SKM-1 (cell line): ENCODE results near the gene PTPN11.
A peak's percentile ranks its signal among the peaks of the same experiment; 100 is the strongest.
"Not testable (repeated sequence)": the region's sequence is repeated elsewhere in the genome, so short reads cannot be mapped to it uniquely, and the experiment has no call there.

Experiments
- DNase-seq: peaks from one replicate; lab custom pipeline; 2025; ENCODE audit not compliant: unreplicated experiment; lab: John Stamatoyannopoulos, UW

PTPN11 gene

GRCh38 chr12:112409064-112409905, 9.5 kb upstream of the PTPN11 start, which contains the start of gene RPL6:
TSS of gene RPL6 (minus strand) at chr12:112409605. CDS start at chr12:112408656, 949 bp downstream.
- DNase-seq = peak; percentile 59

GRCh38 chr12:112409906-112410244, 8.9 kb upstream of the PTPN11 start:
- DNase-seq = no peak

GRCh38 chr12:112413855-112414625, 4.7 kb upstream of the PTPN11 start:
- no peak for DNase-seq

GRCh38 chr12:112415457-112415856, 3.3 kb upstream of the PTPN11 start:
- DNase-seq = not testable (repeated sequence)

- no peak for DNase-seq
Measured at GRCh38 chr12:112418273-112418607, 507 bp upstream of the PTPN11 start.

GRCh38 chr12:112419297-112420133, 768 bp downstream of the PTPN11 start:
- no peak for DNase-seq

GRCh38 chr12:112420740-112421139, 2.0 kb downstream of the PTPN11 start:
- DNase-seq = no peak

- DNase-seq = no peak
Measured at GRCh38 chr12:112421363-112421762, 2.6 kb downstream of the PTPN11 start.

GRCh38 chr12:112422531-112422930, 3.8 kb downstream of the PTPN11 start:
- DNase-seq = no peak

GRCh38 chr12:112424126-112424525, 5.4 kb downstream of the PTPN11 start:
- no peak for DNase-seq

GRCh38 chr12:112425582-112426382, 7.0 kb downstream of the PTPN11 start:
- no peak for DNase-seq

GRCh38 chr12:112427760-112428159, 9.0 kb downstream of the PTPN11 start:
- DNase-seq = no peak

GRCh38 chr12:112430929-112431328, 12.2 kb downstream of the PTPN11 start:
- no peak for DNase-seq

GRCh38 chr12:112431965-112432364, 13.2 kb downstream of the PTPN11 start:
- no peak for DNase-seq

- DNase-seq = no peak
Measured at GRCh38 chr12:112433551-112433950, 14.8 kb downstream of the PTPN11 start.

- not testable (repeated sequence) for DNase-seq
Measured at GRCh38 chr12:112438645-112439044, 19.9 kb downstream of the PTPN11 start.

GRCh38 chr12:112439769-112440168, 21.0 kb downstream of the PTPN11 start:
- no peak for DNase-seq

- not testable (repeated sequence) for DNase-seq
Measured at GRCh38 chr12:112440653-112441052, 21.9 kb downstream of the PTPN11 start.

GRCh38 chr12:112443916-112444315, 25.2 kb downstream of the PTPN11 start:
- DNase-seq = no peak

- no peak for DNase-seq
Measured at GRCh38 chr12:112446008-112446725, 27.4 kb downstream of the PTPN11 start.
